HG02870 (cell line): ENCODE measurements around the gene MEX3B.
"Not testable (repeated sequence)": the region's sequence is repeated elsewhere in the genome, so short reads cannot be mapped to it uniquely, and the experiment has no call there.

ENCODE experiments used
- ATAC-seq: cut with Tn5 transposase; IDR thresholded peaks from one replicate; pipeline ENCODE4 v1.9.1; 2021; ENCODE audit warnings: mild to moderate bottlenecking, moderate library complexity; ENCODE audit not compliant: unreplicated experiment

Gene MEX3B

GRCh38 chr15:82051664-82052063, 5.8 kb upstream of the MEX3B start:
- no peak for ATAC-seq

- no peak for ATAC-seq
Measured at GRCh38 chr15:82048811-82049210, 3.0 kb upstream of the MEX3B start.

GRCh38 chr15:82047453-82048400, 1.9 kb upstream of the MEX3B start:
- ATAC-seq, result no peak

- peak; percentile 59 for ATAC-seq
Measured at GRCh38 chr15:82046666-82047452, 1.0 kb upstream of the MEX3B start.

- peak; percentile 2 for ATAC-seq
Measured at GRCh38 chr15:82045179-82045891, 483 bp downstream of the MEX3B start.

GRCh38 chr15:82044373-82045178, 1.2 kb downstream of the MEX3B start:
- no peak for ATAC-seq

GRCh38 chr15:82043796-82044372, 1.9 kb downstream of the MEX3B start:
- no peak for ATAC-seq

GRCh38 chr15:82043130-82043673, 2.6 kb downstream of the MEX3B start:
- no peak for ATAC-seq

- no peak for ATAC-seq
Measured at GRCh38 chr15:82040862-82041261, 5.0 kb downstream of the MEX3B start.

GRCh38 chr15:82040390-82040789, 5.4 kb downstream of the MEX3B start:
- ATAC-seq, result no peak

- ATAC-seq, result no peak
Measured at GRCh38 chr15:82039871-82040270, 5.9 kb downstream of the MEX3B start.

GRCh38 chr15:82036461-82036860, 9.4 kb downstream of the MEX3B start:
- no peak for ATAC-seq

GRCh38 chr15:82031871-82032270, 13.9 kb downstream of the MEX3B start:
- ATAC-seq, result no peak

- no peak for ATAC-seq
Measured at GRCh38 chr15:82030176-82030575, 15.6 kb downstream of the MEX3B start.

- ATAC-seq, result not testable (repeated sequence)
Measured at GRCh38 chr15:82028163-82028562, 17.7 kb downstream of the MEX3B start.

- ATAC-seq, result no peak
Measured at GRCh38 chr15:82021992-82022391, 23.8 kb downstream of the MEX3B start.

GRCh38 chr15:82020625-82021394, 25.0 kb downstream of the MEX3B start:
- no peak for ATAC-seq

GRCh38 chr15:82018201-82018600, 27.6 kb downstream of the MEX3B start:
- no peak for ATAC-seq

- ATAC-seq, result no peak
Measured at GRCh38 chr15:82017656-82018055, 28.2 kb downstream of the MEX3B start.
